Limb (tissue), 2 donors: Measurements from ENCODE around the gene YIPF2.

Experiments used
- DNase-seq, 2 donors: peaks; one replicate each; pipeline ENCODE4 v3.0.0-alpha.2; 2016; ENCODE audit errors: extremely low spot score in 2 of 2

YIPF2 gene

GRCh38 chr19:10911579-10912363 is 16.7 kb downstream of the YIPF2 start:
- no peak for DNase-seq

GRCh38 chr19:10908380-10908960 is 20.0 kb downstream of the YIPF2 start:
- no peak for DNase-seq

GRCh38 chr19:10907925-10908324 is 20.5 kb downstream of the YIPF2 start:
- DNase-seq: no peak

GRCh38 chr19:10899151-10899653 is 29.2 kb downstream of the YIPF2 start:
- peak in 1 of 2 donors; percentile 37 for DNase-seq

GRCh38 chr19:10898633-10899032 is 29.8 kb downstream of the YIPF2 start:
- no peak for DNase-seq

- no peak for DNase-seq
Measured at GRCh38 chr19:10896851-10897526, 31.4 kb downstream of the YIPF2 start.

- DNase-seq: no peak
Measured at GRCh38 chr19:10895920-10896319, 32.5 kb downstream of the YIPF2 start.

- DNase-seq: no peak
Measured at GRCh38 chr19:10895363-10895762, 33.1 kb downstream of the YIPF2 start.

GRCh38 chr19:10894911-10895213 is 33.6 kb downstream of the YIPF2 start:
- no peak for DNase-seq

GRCh38 chr19:10892256-10892655 is 36.2 kb downstream of the YIPF2 start:
- peak in 1 of 2 donors; percentile 18 for DNase-seq

GRCh38 chr19:10891405-10892086 is 36.9 kb downstream of the YIPF2 start:
- peak in 1 of 2 donors; percentile 68 for DNase-seq

GRCh38 chr19:10889880-10890279 is 38.6 kb downstream of the YIPF2 start:
- DNase-seq: no peak

- DNase-seq: no peak
Measured at GRCh38 chr19:10888421-10888866, 40.0 kb downstream of the YIPF2 start.

GRCh38 chr19:10887616-10888367 is 40.6 kb downstream of the YIPF2 start:
- no peak for DNase-seq

- DNase-seq: no peak
Measured at GRCh38 chr19:10885201-10886169, 43.0 kb downstream of the YIPF2 start.

- no peak for DNase-seq
Measured at GRCh38 chr19:10884274-10884673, 44.2 kb downstream of the YIPF2 start.

GRCh38 chr19:10882108-10882457 is 46.4 kb downstream of the YIPF2 start:
- no peak for DNase-seq

GRCh38 chr19:10881403-10882107 is 46.9 kb downstream of the YIPF2 start:
- no peak for DNase-seq

- DNase-seq: no peak
Measured at GRCh38 chr19:10878253-10878652, 50.2 kb downstream of the YIPF2 start.
